OCI-LY1 (cell line): ENCODE results near the gene SORL1-AS1.

Source experiments
- H2AFZ ChIP-seq: fragments of 200-600 bp; sonication (generic), shearing (Covaris generic); 2 replicates; pipeline ENCODE4 v1.6.0; 2014; ENCODE audit warnings: antibody characterized with exemption, mild to moderate bottlenecking, low read length
- H3F3A ChIP-seq: fragments of 200-600 bp; sonication (generic), shearing (Covaris generic); 2 replicates; pipeline ENCODE4 v1.6.0; 2014; ENCODE audit warnings: mild to moderate bottlenecking, antibody characterized with exemption, low read length, moderate library complexity; ENCODE audit not compliant: insufficient read depth
- H3K27ac ChIP-seq: fragments of 200-600 bp; sonication (generic); 2 replicates; pipeline ENCODE4 v1.5.1; 2014; ENCODE audit warnings: low read length, mixed run types, mild to moderate bottlenecking, low read depth; ENCODE audit not compliant: poor library complexity, severe bottlenecking
- H3K27me3 ChIP-seq: fragments of 200-600 bp; sonication (generic); 2 replicates; pipeline ENCODE4 v1.6.0; 2014; ENCODE audit warnings: antibody characterized with exemption, mild to moderate bottlenecking, low read length, moderate library complexity; ENCODE audit not compliant: insufficient read depth
- H3K36me3 ChIP-seq: fragments of 200-600 bp; sonication (generic); 2 replicates; pipeline ENCODE4 v1.6.1; 2014; ENCODE audit warnings: mild to moderate bottlenecking, antibody characterized with exemption, low read length, moderate library complexity, mixed read lengths; ENCODE audit not compliant: insufficient read depth
- H3K4me1 ChIP-seq: fragments of 200-600 bp; sonication (generic); 2 replicates; pipeline ENCODE4 v1.5.1; 2014; ENCODE audit warnings: mild to moderate bottlenecking, low read length, moderate library complexity; ENCODE audit not compliant: insufficient read depth, severe bottlenecking
- H3K4me2 ChIP-seq: fragments of 200-600 bp; sonication (generic), shearing (Covaris generic); 2 replicates; pipeline ENCODE4 v1.6.1; 2014; ENCODE audit warnings: low read length
- H3K4me3 ChIP-seq: fragments of 200-600 bp; sonication (generic); 2 replicates; pipeline ENCODE4 v1.5.1; 2014; ENCODE audit warnings: low read length, low read depth, mild to moderate bottlenecking, mixed read lengths; ENCODE audit not compliant: poor library complexity, severe bottlenecking
- H3K79me2 ChIP-seq: fragments of 200-600 bp; shearing (Covaris generic); 2 replicates; pipeline ENCODE4 v1.6.1; 2016; ENCODE audit warnings: mixed run types, low read length, mixed read lengths; ENCODE audit not compliant: insufficient read depth
- H3K9ac ChIP-seq: fragments of 200-600 bp; sonication (generic), shearing (Covaris generic); 2 replicates; pipeline ENCODE4 v1.6.1; 2014; ENCODE audit warnings: mild to moderate bottlenecking, low read length, mixed read lengths
- H3K9me2 ChIP-seq: fragments of 200-600 bp; sonication (generic), shearing (Covaris generic); 2 replicates; pipeline ENCODE4 v1.6.1; 2014; ENCODE audit warnings: low read depth, mild to moderate bottlenecking, low read length, mixed read lengths
- H3K9me3 ChIP-seq: fragments of 200-600 bp; shearing (Covaris generic); 2 replicates; pipeline ENCODE4 v1.6.1; 2014; ENCODE audit warnings: low read length, mixed read lengths
- H4K20me1 ChIP-seq: fragments of 200-600 bp; sonication (generic), shearing (Covaris generic); 2 replicates; pipeline ENCODE4 v1.6.0; 2016; ENCODE audit warnings: mild to moderate bottlenecking, low read length; ENCODE audit not compliant: insufficient read depth
- EZH2 ChIP-seq: fragments of 200-600 bp; sonication (generic), shearing (Covaris generic); IDR thresholded peaks from 2 replicates; pipeline ENCODE4 v1.8.0; 2017; ENCODE audit warnings: borderline replicate concordance, mixed run types, mild to moderate bottlenecking, antibody characterized with exemption, low read length, moderate library complexity, mixed read lengths
- TF ChIP-seq, protein P1 (sequence below): fragments of 200-600 bp; sonication (generic), shearing (Covaris generic); IDR thresholded peaks from 2 replicates; pipeline ENCODE4 v1.5.1; 2017; ENCODE audit warnings: mild to moderate bottlenecking, antibody characterized with exemption, low read length, moderate library complexity, mixed read lengths

The SORL1-AS1 gene

GRCh38 chr11:121465709-121466062, 12.9 kb upstream of the SORL1-AS1 start:
- Histone ChIP-seq H4K20me1 (no peaks in the 10 kb centered on the region), H3K9me2 (no peaks in the 10 kb centered on the region), H3K27ac (peak overlapping the region; percentile 91), H3K4me2 (peak overlapping the region; percentile 59), H2AFZ (no peak overlapping the region), H3K79me2 (peaks cover 90% of the 10 kb centered on the region), H3K9me3 (no peaks in the 10 kb centered on the region), H3F3A (no peaks in the 10 kb centered on the region), H3K4me1 (peaks cover 80% of the 10 kb centered on the region), H3K36me3 (peaks cover 27% of the 10 kb centered on the region), H3K27me3 (no peaks in the 10 kb centered on the region), H3K9ac (peak overlapping the region; percentile 12; the same call in 1 of the 2 replicates), H3K4me3 (peak overlapping the region; percentile 34)
- no peak for TF ChIP-seq EZH2
- TF ChIP-seq, protein P1, sequence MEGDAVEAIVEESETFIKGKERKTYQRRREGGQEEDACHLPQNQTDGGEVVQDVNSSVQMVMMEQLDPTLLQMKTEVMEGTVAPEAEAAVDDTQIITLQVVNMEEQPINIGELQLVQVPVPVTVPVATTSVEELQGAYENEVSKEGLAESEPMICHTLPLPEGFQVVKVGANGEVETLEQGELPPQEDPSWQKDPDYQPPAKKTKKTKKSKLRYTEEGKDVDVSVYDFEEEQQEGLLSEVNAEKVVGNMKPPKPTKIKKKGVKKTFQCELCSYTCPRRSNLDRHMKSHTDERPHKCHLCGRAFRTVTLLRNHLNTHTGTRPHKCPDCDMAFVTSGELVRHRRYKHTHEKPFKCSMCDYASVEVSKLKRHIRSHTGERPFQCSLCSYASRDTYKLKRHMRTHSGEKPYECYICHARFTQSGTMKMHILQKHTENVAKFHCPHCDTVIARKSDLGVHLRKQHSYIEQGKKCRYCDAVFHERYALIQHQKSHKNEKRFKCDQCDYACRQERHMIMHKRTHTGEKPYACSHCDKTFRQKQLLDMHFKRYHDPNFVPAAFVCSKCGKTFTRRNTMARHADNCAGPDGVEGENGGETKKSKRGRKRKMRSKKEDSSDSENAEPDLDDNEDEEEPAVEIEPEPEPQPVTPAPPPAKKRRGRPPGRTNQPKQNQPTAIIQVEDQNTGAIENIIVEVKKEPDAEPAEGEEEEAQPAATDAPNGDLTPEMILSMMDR, result no peak

DNA sequence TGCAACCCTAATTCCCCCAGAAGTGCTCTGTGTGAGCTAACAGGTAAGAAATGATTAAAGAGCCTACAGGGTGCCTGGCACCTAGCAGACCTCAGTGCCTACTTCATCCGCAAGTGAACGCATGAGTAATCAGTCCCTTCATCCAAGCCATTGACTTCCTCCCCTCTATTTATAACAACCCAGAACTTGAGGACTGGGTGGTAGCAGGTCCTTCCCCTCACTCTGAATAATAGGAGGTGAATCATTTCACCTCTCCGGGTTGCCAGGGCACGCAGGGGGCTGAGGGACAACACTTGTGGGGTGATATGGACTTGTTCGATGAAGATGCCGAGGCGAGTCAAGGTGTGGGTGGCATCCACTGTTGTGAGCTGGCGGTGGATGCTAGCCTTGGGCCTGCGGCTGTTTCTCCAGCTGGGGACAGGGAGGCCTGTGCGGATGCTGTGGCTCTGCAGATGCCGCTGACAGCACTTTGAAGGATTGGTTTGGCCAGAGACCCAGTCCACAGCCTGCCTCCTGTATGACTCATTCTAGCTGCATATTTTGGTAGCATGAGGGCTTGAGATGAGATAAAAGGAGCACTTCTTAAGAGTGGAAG, 11.7 kb upstream of the SORL1-AS1 start:
- no peaks in the 10 kb centered on the region for H3F3A ChIP-seq
- H3K9ac ChIP-seq, result peak overlapping the region; percentile 49; the same call in 1 of the 2 replicates
- no peaks in the 10 kb centered on the region for H3K27me3 ChIP-seq
- H3K9me3 ChIP-seq, result no peaks in the 10 kb centered on the region
- TF ChIP-seq, protein P1, result no peak
- TF ChIP-seq EZH2, result no peak
- peaks cover 15% of the 10 kb centered on the region; the same call in 1 of the 2 replicates for H3K36me3 ChIP-seq
- H4K20me1 ChIP-seq, result no peaks in the 10 kb centered on the region
- peak overlapping the region; percentile 91 for H3K27ac ChIP-seq
- H2AFZ ChIP-seq, result no peak overlapping the region
- H3K4me3 ChIP-seq, result peak overlapping the region; percentile 33
- no peaks in the 10 kb centered on the region for H3K9me2 ChIP-seq
- H3K79me2 ChIP-seq, result peaks cover 86% of the 10 kb centered on the region
- peaks cover 92% of the 10 kb centered on the region for H3K4me1 ChIP-seq
- peak overlapping the region; percentile 59 for H3K4me2 ChIP-seq

- Histone ChIP-seq H2AFZ (no peak overlapping the region), H3K9ac (peak overlapping the region; percentile 49; the same call in 1 of the 2 replicates), H3K9me3 (no peaks in the 10 kb centered on the region), H3K36me3 (peaks cover 10% of the 10 kb centered on the region; the same call in 1 of the 2 replicates), H3K4me1 (peaks cover 97% of the 10 kb centered on the region), H3F3A (no peaks in the 10 kb centered on the region), H3K27me3 (no peaks in the 10 kb centered on the region), H3K4me2 (peak overlapping the region; percentile 59), H3K4me3 (peak overlapping the region; percentile 33), H3K27ac (peak overlapping the region; percentile 91), H3K9me2 (no peaks in the 10 kb centered on the region), H3K79me2 (peaks cover 84% of the 10 kb centered on the region), H4K20me1 (no peaks in the 10 kb centered on the region)
- TF ChIP-seq, protein P1, result no peak
- no peak for TF ChIP-seq EZH2
Measured at GRCh38 chr11:121463689-121464335, 11.0 kb upstream of the SORL1-AS1 start.
